Stimulated activated CD4-positive, alpha-beta T cell treated with anti-CD3 and anti-CD28 coated beads, Interleukin-2, amount 100 ng/mL, for 24 hours (primary cell): ENCODE results near the gene CACNA1I.
A peak's percentile ranks its signal among the peaks of the same experiment; 100 is the strongest.

Source experiments
- DNase-seq, 2 donors: peaks; one replicate each; pipeline ENCODE4 v3.0.0-alpha.2; 2020

CACNA1I gene

GRCh38 chr22:39678862-39679490, 108.4 kb downstream of the CACNA1I start:
- DNase-seq, result no peak

GRCh38 chr22:39679652-39680051, 109.1 kb downstream of the CACNA1I start:
- DNase-seq, result no peak

- no peak for DNase-seq
These were observed 109.9 kb downstream of the CACNA1I start for GRCh38 chr22:39680486-39680885.

- DNase-seq, result no peak
These were observed 110.7 kb downstream of the CACNA1I start for GRCh38 chr22:39681038-39681861.

GRCh38 chr22:39682994-39683393, 112.4 kb downstream of the CACNA1I start:
- DNase-seq, result no peak

- DNase-seq, result no peak
These were observed 113.1 kb downstream of the CACNA1I start for GRCh38 chr22:39683639-39684038.

- no peak for DNase-seq
These were observed 114.2 kb downstream of the CACNA1I start for GRCh38 chr22:39684702-39685281.

GRCh38 chr22:39685336-39686177, 115.0 kb downstream of the CACNA1I start:
- no peak for DNase-seq

GRCh38 chr22:39686178-39686620, 115.6 kb downstream of the CACNA1I start:
- DNase-seq, result no peak

GRCh38 chr22:39686776-39687525, 116.4 kb downstream of the CACNA1I start:
- DNase-seq, result no peak

GRCh38 chr22:39688186-39688785, 117.7 kb downstream of the CACNA1I start:
- DNase-seq, result no peak

GRCh38 chr22:39689421-39689820, 118.9 kb downstream of the CACNA1I start:
- no peak for DNase-seq

GRCh38 chr22:39690881-39691605, 120.5 kb downstream of the CACNA1I start:
- peak; percentile 29 to 39 for DNase-seq

- DNase-seq, result no peak
These were observed 123.5 kb downstream of the CACNA1I start for GRCh38 chr22:39693943-39694500.

- DNase-seq, result no peak
These were observed 127.4 kb downstream of the CACNA1I start for GRCh38 chr22:39697790-39698430.

- no peak for DNase-seq
These were observed 129.2 kb downstream of the CACNA1I start for GRCh38 chr22:39699631-39700360.

- DNase-seq, result no peak
These were observed 130.0 kb downstream of the CACNA1I start for GRCh38 chr22:39700565-39700964.

- DNase-seq, result no peak
These were observed 132.5 kb downstream of the CACNA1I start for GRCh38 chr22:39703091-39703490.

GRCh38 chr22:39703928-39704639, 133.5 kb downstream of the CACNA1I start:
- no peak for DNase-seq
